Stimulated activated CD4-positive, alpha-beta T cell treated with anti-CD3 and anti-CD28 coated beads, Interleukin-4, amount 100 ng/mL, for 48 hours (primary cell): Measurements from ENCODE around the gene ICAM3.
A peak's percentile ranks its signal among the peaks of the same experiment; 100 is the strongest.
"Not testable (repeated sequence)": the region's sequence is repeated elsewhere in the genome, so short reads cannot be mapped to it uniquely, and the experiment has no call there.

Source experiments
- DNase-seq, 2 donors: peaks; one replicate each; pipeline ENCODE4 v3.0.0-alpha.2; 2020; ENCODE audit warnings: low read depth in 2 of 2

ICAM3 gene, protein sequence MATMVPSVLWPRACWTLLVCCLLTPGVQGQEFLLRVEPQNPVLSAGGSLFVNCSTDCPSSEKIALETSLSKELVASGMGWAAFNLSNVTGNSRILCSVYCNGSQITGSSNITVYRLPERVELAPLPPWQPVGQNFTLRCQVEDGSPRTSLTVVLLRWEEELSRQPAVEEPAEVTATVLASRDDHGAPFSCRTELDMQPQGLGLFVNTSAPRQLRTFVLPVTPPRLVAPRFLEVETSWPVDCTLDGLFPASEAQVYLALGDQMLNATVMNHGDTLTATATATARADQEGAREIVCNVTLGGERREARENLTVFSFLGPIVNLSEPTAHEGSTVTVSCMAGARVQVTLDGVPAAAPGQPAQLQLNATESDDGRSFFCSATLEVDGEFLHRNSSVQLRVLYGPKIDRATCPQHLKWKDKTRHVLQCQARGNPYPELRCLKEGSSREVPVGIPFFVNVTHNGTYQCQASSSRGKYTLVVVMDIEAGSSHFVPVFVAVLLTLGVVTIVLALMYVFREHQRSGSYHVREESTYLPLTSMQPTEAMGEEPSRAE

DNA sequence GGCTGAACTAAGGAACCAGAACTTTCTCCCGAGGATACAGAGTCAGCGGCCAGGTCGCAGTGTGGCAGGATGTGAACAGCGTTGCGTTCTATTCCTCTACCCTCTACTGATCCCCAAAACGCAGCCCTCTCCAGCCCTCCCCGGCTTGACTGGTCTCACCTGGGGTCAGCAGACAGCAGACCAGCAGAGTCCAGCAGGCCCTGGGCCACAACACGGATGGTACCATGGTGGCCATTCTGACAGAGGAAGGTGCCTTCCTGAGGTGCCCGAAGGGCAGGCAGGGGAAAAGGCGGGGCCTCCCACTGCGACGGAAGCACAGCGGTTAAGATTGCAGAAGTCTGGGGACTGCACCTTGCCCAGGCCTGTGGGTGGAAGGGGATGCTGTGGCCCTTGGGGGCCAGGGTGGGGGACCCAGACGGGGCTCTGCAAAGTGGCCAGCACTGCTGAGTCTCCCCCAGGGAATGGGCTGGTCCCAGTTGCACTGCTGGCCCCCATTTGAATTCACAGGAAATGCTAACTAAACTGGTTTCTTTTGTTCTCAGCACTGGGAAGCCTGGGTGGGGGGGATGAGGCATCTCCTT is at the start of gene ICAM3:
Gene ICAM3 (minus strand): TSS at position 245 of the 581 bp plus-strand sequence. CDS start 10 bp downstream, at position 235.
- peak; percentile 63 to 64 for DNase-seq

DNA sequence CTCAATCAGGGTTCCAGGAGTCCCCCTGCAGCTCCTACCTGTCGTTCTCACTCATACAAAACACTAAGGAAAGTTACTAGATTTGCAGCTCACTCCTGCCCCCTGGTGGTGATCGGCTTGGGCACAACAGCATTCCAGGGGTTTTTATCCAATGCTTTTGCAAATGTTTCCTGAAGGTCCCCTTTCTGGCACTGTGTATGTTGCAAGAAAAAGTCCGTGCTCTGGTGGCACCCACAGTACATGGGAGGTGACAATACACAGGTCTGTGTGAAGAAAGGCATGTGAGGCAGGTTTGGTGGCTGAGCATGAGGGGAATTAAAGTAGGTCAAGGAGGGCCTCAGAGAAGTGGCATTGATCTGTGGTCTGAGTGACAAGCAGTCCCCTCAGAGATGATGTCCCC is 49.5 kb upstream of the ICAM3 start:
- peak; percentile 68 to 82 for DNase-seq

DNA sequence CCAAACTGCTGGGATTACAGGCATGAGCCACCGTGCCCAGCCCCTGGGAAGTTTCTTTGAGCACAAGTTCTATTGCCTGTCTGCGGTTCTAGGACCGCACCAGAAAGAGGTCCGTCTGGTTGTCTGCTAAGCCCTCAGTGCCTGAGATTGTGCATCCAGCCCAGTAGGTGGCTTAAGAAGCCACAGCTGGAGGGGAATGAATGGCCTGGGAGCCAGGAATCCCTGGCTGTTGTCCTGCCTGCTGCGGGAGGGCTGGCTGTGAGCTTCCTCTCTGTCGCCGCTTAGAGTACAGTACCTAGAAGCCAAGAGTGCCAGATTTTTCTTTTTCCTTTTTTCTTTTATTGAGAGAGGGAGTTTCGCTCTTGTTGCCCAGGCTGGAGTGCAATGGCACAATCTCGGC is 45.2 kb upstream of the ICAM3 start:
- no peak for DNase-seq

DNA sequence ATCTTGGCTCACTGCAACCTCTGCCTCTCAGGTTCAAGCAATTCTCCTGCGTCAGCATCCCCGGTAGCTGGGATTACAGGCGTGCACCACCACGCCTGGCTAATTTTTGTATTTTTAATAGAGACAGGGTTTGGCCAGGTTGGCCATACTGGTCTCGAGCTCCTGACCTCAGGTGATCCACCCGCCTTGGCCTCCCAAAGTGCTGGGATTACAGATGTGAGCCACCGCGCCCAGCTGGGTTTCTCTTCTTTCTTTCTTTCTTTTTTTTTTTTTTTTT is 43.7 kb upstream of the ICAM3 start:
- DNase-seq, result not testable (repeated sequence)

DNA sequence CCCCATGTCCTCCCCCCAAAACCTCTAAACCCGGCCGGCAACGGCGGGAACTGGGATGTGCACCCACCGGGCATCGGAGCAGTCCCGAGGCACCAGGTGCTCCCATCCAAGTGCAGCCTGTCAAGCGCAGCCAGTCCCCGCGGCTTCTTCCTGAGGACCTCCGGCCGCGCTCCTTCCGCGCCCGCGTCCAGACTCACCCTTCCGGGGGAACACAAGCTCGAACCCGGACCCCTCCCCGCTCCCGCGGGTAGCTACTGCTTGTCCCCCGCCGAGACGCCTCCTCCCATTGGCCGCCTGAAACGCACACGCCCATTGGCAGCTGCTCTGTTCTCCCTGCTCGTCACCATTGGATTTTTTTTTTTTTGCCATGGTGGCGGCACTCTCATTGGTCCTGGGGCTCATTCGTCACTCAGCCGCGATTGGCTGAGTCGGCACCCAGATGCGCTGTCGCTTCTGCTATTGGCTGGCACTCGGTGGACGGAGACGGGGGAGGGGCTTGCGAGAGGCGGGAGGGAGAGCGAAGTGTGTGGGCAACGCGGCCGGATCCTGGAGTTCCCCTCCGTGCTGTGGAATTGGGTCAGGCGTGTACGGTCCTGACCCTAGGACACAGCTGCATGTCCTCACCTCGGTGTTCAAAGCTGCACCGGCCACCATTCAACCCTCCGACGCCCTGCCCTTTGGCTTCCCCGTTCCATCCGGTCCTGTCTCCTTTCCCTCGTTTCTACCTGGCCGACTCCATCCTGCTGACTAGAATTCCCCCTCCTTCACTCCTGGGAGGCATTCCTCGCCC is 41.1 kb upstream of the ICAM3 start, which contains the start of gene TYK2:
Gene TYK2 (minus strand): TSS at position 260 of the 790 bp plus-strand sequence. CDS start 2,166 bp downstream, outside the sequence.
- peak; percentile 94 to 97 for DNase-seq

DNA sequence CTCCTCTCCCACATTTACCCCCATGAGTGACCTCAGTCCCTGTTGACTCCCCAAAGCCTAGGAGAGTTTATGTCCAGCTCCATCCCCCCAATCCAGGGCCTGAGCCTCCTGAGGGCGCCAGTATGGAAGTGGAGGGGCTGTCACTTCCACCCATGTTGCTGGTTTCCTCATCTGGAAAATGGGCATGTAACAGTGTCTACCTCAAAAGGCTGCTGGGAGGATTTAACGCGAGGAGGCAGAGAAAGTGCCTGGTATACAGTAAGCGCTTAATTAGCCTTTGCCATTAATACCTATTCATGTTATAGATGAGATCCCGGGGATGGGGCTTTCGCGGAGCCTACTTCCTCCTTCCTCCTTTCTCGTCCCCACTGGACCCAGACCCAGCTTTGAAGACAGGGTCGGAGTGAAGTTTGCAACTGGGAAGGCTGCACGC is 40.5 kb upstream of the ICAM3 start:
- no peak for DNase-seq

GRCh38 chr19:10378124-10378523 is 38.7 kb upstream of the ICAM3 start:
- no peak for DNase-seq

GRCh38 chr19:10377140-10377640 is 37.8 kb upstream of the ICAM3 start:
- DNase-seq, result not testable (repeated sequence)

GRCh38 chr19:10374931-10375330 is 35.5 kb upstream of the ICAM3 start:
- DNase-seq, result no peak

DNA sequence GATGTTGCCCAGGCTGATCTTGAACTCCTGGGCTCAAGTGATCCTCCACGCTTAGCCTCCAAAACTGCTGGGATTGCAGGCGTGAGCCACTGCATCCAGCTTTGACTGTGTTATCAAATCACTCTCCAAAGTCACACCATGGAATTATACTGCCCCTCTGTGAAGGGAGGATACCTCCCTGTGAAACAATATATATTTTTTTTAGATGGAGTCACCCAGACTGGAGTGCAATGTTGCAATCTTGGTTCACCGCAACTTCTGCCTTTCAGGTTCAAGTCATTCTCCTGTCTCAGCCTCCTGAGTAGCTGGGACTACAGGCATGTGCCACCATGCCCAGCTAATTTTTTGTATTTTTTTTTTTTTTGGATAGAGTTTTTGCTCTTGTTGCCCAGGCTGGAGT is 33.3 kb upstream of the ICAM3 start:
- DNase-seq, result no peak

- DNase-seq, result no peak
Observed at GRCh38 chr19:10368101-10368803, 28.8 kb upstream of the ICAM3 start.

- DNase-seq, result not testable (repeated sequence)
Observed at GRCh38 chr19:10366950-10367512, 27.6 kb upstream of the ICAM3 start.

- DNase-seq, result no peak
Observed at GRCh38 chr19:10365518-10365917, 26.1 kb upstream of the ICAM3 start.

DNA sequence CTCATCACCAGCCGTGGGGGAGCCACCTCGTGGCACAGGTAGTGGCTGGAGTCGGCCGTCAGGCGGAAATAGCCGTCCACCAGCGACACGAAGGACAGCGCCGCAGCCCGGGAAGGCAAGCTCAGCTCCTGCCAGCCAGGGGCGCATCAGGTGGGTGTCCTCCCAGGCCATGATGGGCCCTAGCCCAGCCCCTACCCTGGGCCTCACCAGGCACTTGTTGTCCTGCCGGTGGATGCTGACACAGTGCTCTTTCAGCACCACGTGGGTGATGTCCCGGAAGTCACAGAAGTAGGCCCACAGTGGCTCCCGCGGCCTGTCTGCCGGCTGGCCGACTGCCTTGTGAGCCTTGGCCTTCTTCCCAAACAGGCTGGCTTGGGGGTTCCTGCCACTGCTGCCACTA is 25.2 kb upstream of the ICAM3 start:
- no peak for DNase-seq

GRCh38 chr19:10363789-10364281 is 24.4 kb upstream of the ICAM3 start:
- DNase-seq, result no peak

GRCh38 chr19:10362259-10362658 is 22.8 kb upstream of the ICAM3 start:
- no peak for DNase-seq

DNA sequence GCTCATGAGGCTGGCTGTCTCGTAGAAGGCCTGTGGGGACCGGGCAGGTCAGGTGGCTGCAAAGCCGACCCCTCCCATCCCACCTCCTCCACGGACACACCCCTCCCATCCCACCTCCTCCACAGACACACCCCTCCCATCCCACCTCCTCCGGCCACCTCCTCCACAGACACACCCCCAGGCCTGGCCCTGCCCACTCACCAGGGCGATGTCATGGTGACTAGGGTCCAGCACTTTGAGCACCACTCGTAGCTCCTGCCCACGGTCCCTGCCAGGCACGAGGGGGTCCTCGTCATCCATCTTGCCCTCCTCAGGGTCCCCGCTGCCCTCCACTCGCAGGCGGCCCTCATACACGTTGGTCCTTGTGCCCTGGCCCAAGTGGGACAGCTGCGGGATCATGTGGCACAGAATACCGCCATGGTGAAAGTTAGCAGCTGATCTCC is 22.2 kb upstream of the ICAM3 start:
- DNase-seq, result no peak

DNA sequence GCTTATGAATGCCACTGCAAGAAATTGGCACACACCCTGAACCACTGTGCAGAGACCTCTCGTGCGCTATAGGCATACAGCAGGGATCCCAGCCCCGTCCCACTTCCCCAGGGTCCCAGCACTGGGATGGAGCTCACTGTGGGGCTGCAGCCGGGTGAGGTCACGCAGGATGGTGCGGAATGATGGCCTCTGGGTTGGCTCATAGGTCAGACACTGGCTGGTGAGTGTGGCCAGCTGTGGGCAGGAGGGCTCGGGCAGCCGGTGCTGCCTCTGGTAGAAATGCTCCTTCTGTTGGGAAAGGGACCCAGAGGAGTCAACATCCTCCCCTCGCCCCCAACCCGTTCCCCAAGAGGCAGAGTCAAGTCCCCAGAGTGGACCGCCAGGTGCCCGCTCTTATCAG is 17.0 kb upstream of the ICAM3 start:
- DNase-seq, result no peak

- DNase-seq, result peak; percentile 51 to 68
Observed at GRCh38 chr19:10353793-10354391, 14.5 kb upstream of the ICAM3 start.
